HG02642 (cell line): ENCODE measurements around the gene TEAD3.

Source experiments
- ATAC-seq: cut with Tn5 transposase; IDR thresholded peaks from one replicate; pipeline ENCODE4 v1.9.1; 2021; ENCODE audit warnings: mild to moderate bottlenecking; ENCODE audit not compliant: unreplicated experiment, poor library complexity

Gene TEAD3

DNA sequence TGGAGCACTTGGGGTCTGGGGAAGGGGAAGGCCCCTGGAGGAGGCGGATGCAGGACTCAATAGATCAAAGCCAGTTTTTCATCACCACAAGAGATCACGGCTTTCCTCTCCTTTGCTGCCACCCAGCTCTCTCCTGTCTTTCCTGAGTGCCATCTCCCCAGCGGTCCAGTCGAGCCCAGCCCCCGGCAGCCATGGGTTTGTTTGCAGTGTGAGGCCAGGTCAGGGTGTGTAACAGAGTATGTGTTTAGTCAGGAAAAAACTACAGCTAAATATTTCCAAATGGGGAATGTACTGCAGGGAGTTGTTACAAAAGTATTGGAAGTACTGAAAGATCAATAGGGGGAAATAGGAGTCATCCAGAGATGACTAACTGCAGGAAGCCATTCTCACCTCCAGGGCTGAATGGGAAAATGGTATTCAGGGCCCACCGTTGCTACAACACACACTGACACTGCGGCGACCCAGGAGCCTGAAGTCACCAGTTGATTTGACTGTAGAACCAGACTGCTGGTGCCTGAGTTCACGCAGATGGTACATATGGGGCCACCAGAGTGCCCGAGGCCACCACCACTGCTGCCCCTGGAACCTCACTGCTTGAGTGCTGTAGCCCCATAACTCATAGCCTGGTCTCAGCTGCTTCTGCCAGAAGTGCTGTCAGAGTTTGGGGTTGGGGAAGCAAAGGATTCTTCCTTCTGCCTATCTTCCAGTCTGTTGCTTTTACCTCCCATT lies 68.3 kb downstream of the TEAD3 start:
- no peak for ATAC-seq

DNA sequence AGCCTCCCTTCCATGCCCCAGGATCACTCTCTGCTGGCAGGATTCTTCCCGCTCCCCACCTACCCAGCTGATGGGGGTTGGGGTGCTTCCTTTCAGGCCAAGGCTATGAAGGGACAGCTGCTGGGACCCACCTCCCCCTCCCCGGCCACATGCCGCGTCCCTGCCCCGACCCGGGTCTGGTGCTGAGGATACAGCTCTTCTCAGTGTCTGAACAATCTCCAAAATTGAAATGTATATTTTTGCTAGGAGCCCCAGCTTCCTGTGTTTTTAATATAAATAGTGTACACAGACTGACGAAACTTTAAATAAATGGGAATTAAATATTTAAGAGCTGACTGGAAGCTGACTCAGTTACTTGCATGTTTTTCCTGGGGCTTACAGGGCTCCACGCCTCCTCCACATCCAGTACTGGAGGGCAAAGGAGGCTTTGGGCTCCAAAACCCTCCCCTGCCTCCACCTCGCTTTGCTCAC lies 69.0 kb downstream of the TEAD3 start:
- no peak for ATAC-seq

DNA sequence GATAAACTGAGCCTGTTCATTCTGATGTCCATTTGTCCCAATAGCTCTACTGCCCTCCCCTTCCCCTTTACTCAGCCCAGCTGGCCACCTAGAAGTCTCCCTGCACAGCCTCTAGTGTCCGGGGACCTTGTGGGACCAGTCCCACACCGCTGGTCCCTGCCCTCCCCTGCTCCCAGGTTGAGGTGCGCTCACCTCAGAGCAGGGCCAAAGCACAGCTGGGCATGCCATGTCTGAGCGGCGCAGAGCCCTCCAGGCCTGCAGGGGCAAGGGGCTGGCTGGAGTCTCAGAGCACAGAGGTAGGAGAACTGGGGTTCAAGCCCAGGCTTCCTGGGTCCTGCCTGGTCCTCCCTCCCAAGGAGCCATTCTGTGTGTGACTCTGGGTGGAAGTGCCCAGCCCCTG lies 69.4 kb downstream of the TEAD3 start:
- ATAC-seq: no peak

DNA sequence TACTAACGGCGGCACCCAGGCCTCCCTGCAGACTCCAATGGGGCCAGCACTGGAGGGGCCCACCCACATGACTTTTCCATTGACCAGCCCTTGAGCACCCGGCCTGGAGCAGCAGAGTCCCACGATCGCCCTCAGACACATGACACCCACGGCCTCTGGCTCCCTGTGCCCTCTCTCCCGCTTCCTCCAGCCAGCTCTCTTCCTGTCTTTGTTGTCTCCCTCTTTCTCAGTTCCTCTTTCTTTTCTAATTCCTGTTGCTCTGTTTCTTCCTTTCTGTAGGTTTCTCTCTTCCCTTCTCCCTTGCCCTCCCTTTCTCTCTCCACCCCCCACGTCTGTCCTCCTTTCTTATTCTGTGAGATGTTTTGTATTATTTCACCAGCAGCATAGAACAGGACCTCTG lies 70.8 kb downstream of the TEAD3 start:
- no peak for ATAC-seq

DNA sequence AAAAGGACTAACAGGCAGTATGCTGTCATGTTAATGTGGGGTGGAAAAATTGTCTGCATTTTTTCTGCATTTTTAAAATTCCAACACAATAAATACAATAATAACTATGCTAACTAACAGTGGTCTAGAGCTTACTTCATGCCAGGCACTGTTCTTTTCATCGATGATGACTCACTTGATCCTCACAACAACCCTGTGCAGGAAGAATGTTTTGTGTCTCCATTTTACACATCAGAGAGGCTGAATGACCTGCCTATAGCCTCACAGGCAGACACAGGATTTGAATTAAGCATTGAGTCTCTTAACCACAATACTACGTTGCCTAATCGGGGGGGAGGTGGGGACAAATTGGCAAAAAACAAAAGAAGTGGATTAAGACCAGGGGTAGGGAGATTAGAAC lies 71.6 kb downstream of the TEAD3 start:
- ATAC-seq: no peak
